Breast epithelium (tissue), 3 donors: ENCODE data around the gene MATN4.

Source experiments
- POLR2AphosphoS5 ChIP-seq, 3 donors: sonication (generic); formaldehyde crosslinking; IDR thresholded peaks; one replicate each; pipeline ENCODE4 v1.6.1; 2017; ENCODE audit warnings: antibody characterized with exemption in 3 of 3
- TF ChIP-seq, protein P1 (sequence below), 3 donors: fragments of 450-650 bp; IDR thresholded peaks; one replicate each; pipeline ENCODE4 v1.5.1; 2016 to 2017; ENCODE audit warnings: antibody characterized with exemption in 3 of 3, mild to moderate bottlenecking in 3 of 3, moderate library complexity in 3 of 3

- TF ChIP-seq, protein P1, sequence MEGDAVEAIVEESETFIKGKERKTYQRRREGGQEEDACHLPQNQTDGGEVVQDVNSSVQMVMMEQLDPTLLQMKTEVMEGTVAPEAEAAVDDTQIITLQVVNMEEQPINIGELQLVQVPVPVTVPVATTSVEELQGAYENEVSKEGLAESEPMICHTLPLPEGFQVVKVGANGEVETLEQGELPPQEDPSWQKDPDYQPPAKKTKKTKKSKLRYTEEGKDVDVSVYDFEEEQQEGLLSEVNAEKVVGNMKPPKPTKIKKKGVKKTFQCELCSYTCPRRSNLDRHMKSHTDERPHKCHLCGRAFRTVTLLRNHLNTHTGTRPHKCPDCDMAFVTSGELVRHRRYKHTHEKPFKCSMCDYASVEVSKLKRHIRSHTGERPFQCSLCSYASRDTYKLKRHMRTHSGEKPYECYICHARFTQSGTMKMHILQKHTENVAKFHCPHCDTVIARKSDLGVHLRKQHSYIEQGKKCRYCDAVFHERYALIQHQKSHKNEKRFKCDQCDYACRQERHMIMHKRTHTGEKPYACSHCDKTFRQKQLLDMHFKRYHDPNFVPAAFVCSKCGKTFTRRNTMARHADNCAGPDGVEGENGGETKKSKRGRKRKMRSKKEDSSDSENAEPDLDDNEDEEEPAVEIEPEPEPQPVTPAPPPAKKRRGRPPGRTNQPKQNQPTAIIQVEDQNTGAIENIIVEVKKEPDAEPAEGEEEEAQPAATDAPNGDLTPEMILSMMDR (IDR thresholded peaks at IDR 0.05) = no peak
- no peak for TF ChIP-seq POLR2AphosphoS5 (IDR thresholded peaks at IDR 0.05)
Observed at GRCh38 chr20:45263556-45264266, 44.4 kb downstream of the MATN4 start.
